Raji (cell line): ENCODE measurements around the gene TRANK1.

Experiments
- POLR2A ChIP-seq: IDR thresholded peaks from 2 replicates; pipeline ENCODE4 v1.6.1; 2011; ENCODE audit warnings: low read depth, low read length, control low read depth; ENCODE audit not compliant: insufficient read depth

TRANK1 gene

GRCh38 chr3:36852071-36852470, 92.8 kb downstream of the TRANK1 start:
- TF ChIP-seq POLR2A = no peak

GRCh38 chr3:36850743-36851142, 94.1 kb downstream of the TRANK1 start:
- TF ChIP-seq POLR2A = no peak

GRCh38 chr3:36846406-36846805, 98.4 kb downstream of the TRANK1 start:
- TF ChIP-seq POLR2A = no peak

GRCh38 chr3:36843065-36844051, 101.5 kb downstream of the TRANK1 start:
- TF ChIP-seq POLR2A = no peak

- TF ChIP-seq POLR2A = no peak
Observed at GRCh38 chr3:36842275-36842674, 102.6 kb downstream of the TRANK1 start.

GRCh38 chr3:36840453-36840921, 104.4 kb downstream of the TRANK1 start:
- TF ChIP-seq POLR2A = no peak

- no peak for TF ChIP-seq POLR2A
Observed at GRCh38 chr3:36837089-36837488, 107.8 kb downstream of the TRANK1 start.

- TF ChIP-seq POLR2A = no peak
Observed at GRCh38 chr3:36833160-36833814, 111.6 kb downstream of the TRANK1 start.

GRCh38 chr3:36832406-36832805, 112.4 kb downstream of the TRANK1 start:
- no peak for TF ChIP-seq POLR2A

- no peak for TF ChIP-seq POLR2A
Observed at GRCh38 chr3:36827133-36827532, 117.7 kb downstream of the TRANK1 start.

- TF ChIP-seq POLR2A = no peak
Observed at GRCh38 chr3:36826240-36826639, 118.6 kb downstream of the TRANK1 start.

- no peak for TF ChIP-seq POLR2A
Observed at GRCh38 chr3:36824443-36824842, 120.4 kb downstream of the TRANK1 start.

GRCh38 chr3:36823806-36824205, 121.0 kb downstream of the TRANK1 start:
- TF ChIP-seq POLR2A = no peak

GRCh38 chr3:36820083-36820482, 124.8 kb downstream of the TRANK1 start:
- TF ChIP-seq POLR2A = no peak

GRCh38 chr3:36817806-36818533, 126.9 kb downstream of the TRANK1 start:
- TF ChIP-seq POLR2A = no peak
